ENCODE data around the gene ENOX1.

ENOX1 gene

DNA sequence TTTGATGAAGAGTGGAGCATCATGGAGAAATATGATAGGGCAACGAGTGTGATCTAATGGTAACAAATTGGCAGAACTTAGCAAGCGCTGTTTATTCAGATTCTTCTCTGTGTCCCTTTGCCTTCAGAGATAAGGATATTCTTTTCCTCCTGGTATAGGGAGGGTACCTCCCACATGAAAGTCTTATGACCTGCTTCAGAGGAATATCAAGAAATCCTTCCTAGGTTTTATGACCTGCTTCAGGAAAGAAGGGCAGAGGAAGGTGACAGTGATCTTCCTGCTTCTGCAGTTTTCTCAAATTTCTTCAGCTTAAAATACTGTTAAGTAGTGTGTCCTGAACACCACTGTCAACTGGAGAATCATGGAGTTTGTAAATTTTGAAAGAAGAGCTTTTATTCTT, 619.0 kb downstream of the ENOX1 start:
- Histone ChIP-seq H3K9me3 (ENCODE audit: control insufficient read depth, insufficient read depth, low read depth, low read length) (no peaks in the 10 kb centered on the region), H3K4me1 (ENCODE audit: control insufficient read depth, insufficient read depth, low read length) (no peaks in the 10 kb centered on the region), H3K4me3 (ENCODE audit: low read depth, low read length) (no peak overlapping the region), H3K36me3 (ENCODE audit: control insufficient read depth in 2 of 2, insufficient read depth in 1 of 2, low read length in 2 of 2) (no peaks in the 10 kb centered on the region), H3K27ac (ENCODE audit: extremely low read depth, low read depth, low read length) (no peak overlapping the region)
- CTCF ChIA-PET = no interaction called here
- TF ChIP-seq GLI4 (tag by site-specific recombination; IDR thresholded peaks at IDR 0.05) (no peak), SETDB1 (IDR thresholded peaks at IDR 0.05; ENCODE audit: insufficient read length, low read length) (no peak), ZNF239 (tag by site-specific recombination; IDR thresholded peaks at IDR 0.05) (no peak), HOXC10 (CRISPR knock-in tag; IDR thresholded peaks at IDR 0.05) (no peak), ZNF184 (tag by site-specific recombination; IDR thresholded peaks at IDR 0.05) (no peak), ZEB2 (tag by site-specific recombination; IDR thresholded peaks at IDR 0.05) (no peak), ZNF311 (tag by site-specific recombination; IDR thresholded peaks at IDR 0.05; ENCODE audit: borderline replicate concordance) (no peak), ZNF16 (tag by site-specific recombination; IDR thresholded peaks at IDR 0.05; ENCODE audit: low read depth) (no peak), ZNF548 (tag by site-specific recombination; IDR thresholded peaks at IDR 0.05) (no peak)
- POLR2A ChIA-PET = no interaction called here

DNA sequence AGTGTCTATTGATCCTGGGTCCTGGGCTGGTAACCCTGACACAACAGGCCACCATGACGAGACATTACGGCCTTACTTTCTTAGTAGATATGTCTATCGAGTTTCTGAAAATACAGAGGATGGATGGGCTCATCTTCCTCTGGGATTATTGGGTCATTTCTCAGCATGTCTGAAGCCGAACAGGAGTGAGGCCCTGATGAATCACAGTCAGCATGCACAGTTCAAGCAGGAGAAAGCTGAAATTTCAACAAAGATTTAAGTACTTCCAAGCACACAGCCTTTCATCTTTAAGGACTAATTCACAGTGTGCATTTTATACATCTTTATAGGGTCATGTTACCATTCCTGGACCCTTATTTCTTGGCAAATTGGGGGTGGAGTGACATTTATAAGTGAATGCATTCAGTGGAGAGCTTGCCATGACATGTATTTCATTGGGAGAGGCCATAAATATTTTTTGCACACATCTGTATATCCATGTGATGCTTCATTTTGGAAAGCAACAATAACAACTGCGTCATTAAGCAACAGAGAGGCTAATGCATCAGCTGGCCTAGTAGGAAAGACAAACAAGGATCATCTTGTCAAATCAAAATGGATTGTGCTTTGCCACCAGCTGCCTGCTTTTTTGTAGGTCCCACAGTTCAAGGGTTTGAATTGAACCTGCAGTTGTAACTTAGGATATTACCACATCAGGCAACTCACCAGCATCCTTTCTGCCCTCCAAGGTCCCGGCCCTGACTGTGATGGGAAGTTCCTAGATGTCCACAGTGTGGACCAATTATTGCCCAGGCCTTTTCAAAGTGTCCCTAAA, 619.9 kb downstream of the ENOX1 start:
- no peaks in the 10 kb centered on the region for H3K4me1 ChIP-seq (ENCODE audit: control insufficient read depth, insufficient read depth, low read length)
- H3K27ac ChIP-seq (ENCODE audit: extremely low read depth, low read depth, low read length) = no peak overlapping the region
- ChIA-PET CTCF (interaction anchor here (0.6 to 1.3 kb wide), 2 partner anchors 288 to 603 kb away, joined by 3 to 4 read pairs; no protein-coding TSS in a partner anchor), POLR2A (no interaction called here)
- H3K9me3 ChIP-seq (ENCODE audit: control insufficient read depth, insufficient read depth, low read depth, low read length) = no peaks in the 10 kb centered on the region
- no peak overlapping the region for H3K4me3 ChIP-seq (ENCODE audit: low read depth, low read length)
- H3K36me3 ChIP-seq (ENCODE audit: control insufficient read depth in 2 of 2, insufficient read depth in 1 of 2, low read length in 2 of 2) = no peaks in the 10 kb centered on the region
- no peak for TF ChIP-seq SP2 (tag by site-specific recombination; IDR thresholded peaks at IDR 0.05)

Data from HEK293 (cell line).